ENCODE measurements around the gene FLNA.

DNA sequence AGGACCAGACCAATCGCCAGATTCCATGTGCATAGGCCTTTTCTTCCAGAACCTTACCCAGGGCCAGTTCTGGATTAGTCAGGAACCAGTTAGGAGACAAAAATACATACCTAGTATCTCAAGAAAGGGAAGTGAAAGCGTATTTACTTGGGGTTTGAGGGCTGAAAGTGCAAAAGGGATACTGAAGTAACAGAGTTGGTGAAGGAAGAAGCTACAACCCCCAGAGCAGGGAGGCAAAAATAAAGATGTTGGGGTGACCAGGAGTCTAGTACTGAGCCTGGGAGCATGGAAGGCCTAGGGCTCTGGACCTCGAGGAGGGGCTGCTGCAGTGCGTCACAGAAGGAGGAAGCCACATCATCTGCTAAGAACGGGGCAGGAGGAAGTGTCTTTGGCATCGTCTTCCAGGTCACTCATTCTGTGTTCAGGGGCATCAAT lies 40.6 kb downstream of the FLNA start:
- TF ChIP-seq, protein P1, sequence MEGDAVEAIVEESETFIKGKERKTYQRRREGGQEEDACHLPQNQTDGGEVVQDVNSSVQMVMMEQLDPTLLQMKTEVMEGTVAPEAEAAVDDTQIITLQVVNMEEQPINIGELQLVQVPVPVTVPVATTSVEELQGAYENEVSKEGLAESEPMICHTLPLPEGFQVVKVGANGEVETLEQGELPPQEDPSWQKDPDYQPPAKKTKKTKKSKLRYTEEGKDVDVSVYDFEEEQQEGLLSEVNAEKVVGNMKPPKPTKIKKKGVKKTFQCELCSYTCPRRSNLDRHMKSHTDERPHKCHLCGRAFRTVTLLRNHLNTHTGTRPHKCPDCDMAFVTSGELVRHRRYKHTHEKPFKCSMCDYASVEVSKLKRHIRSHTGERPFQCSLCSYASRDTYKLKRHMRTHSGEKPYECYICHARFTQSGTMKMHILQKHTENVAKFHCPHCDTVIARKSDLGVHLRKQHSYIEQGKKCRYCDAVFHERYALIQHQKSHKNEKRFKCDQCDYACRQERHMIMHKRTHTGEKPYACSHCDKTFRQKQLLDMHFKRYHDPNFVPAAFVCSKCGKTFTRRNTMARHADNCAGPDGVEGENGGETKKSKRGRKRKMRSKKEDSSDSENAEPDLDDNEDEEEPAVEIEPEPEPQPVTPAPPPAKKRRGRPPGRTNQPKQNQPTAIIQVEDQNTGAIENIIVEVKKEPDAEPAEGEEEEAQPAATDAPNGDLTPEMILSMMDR (IDR thresholded peaks at IDR 0.05): no peak
- TF ChIP-seq POLR2A (IDR thresholded peaks at IDR 0.05): no peak
